ENCODE data around the gene TAF4B. TPM values are rescaled to one million over a fixed set of nuclear protein-coding genes. Genes with fewer than 3 reads are reported as not detected.

TAF4B gene
- total RNA-seq, 1 experiment from 2014 or later = 8.3 TPM

- Histone ChIP-seq H3F3A (ENCODE audit: low read length, unreplicated experiment) (no peaks in the 10 kb centered on the region), H3K4me3 (ENCODE audit: low read length) (no peak overlapping the region), H3K36me3 (ENCODE audit: low read depth, low read length) (no peaks in the 10 kb centered on the region), H2AFZ (ENCODE audit: low read length) (no peak overlapping the region), H3K9ac (ENCODE audit: low read length) (no peak overlapping the region), H3K27me3 (ENCODE audit: low read length) (peaks cover 18% of the 10 kb centered on the region; the same call in 1 of the 2 replicates), H4K20me1 (ENCODE audit: low read length) (no peaks in the 10 kb centered on the region), H3K27ac (ENCODE audit: low read length) (no peak overlapping the region), H3K9me2 (replicated peaks; ENCODE audit: low read length) (no peaks in the 10 kb centered on the region), H3K9me3 (ENCODE audit: low read length) (no peaks in the 10 kb centered on the region), H3K79me2 (ENCODE audit: low read length) (no peaks in the 10 kb centered on the region), H3K4me1 (ENCODE audit: insufficient read depth, low read length) (no peaks in the 10 kb centered on the region), H3K4me2 (ENCODE audit: low read length) (no peak overlapping the region)
- DNase-seq (no peak), ATAC-seq (no peak)
- no TSS peak for BruUV-seq (replicated peaks)
- TF ChIP-seq EZH2phosphoT487 (IDR thresholded peaks at IDR 0.05; ENCODE audit: borderline replicate concordance, low read length) (no peak), EZH2 (IDR thresholded peaks at IDR 0.05; ENCODE audit: low read length, unreplicated experiment) (no peak)
- intact Hi-C loops (cut with micrococcal nuclease) = no loop called here
- POLR2A ChIA-PET (ENCODE audit: unreplicated experiment) = no interaction called here
- CTCF ChIA-PET = no interaction called here
These were observed 17.3 kb upstream of the TAF4B start for GRCh38 chr18:26208977-26209376.

GRCh38 chr18:26210147-26210546, 16.1 kb upstream of the TAF4B start:
- no peaks in the 10 kb centered on the region for H4K20me1 ChIP-seq (ENCODE audit: low read length)
- H3K79me2 ChIP-seq (ENCODE audit: low read length) = no peaks in the 10 kb centered on the region
- no peak overlapping the region for H3K27ac ChIP-seq (ENCODE audit: low read length)
- no peaks in the 10 kb centered on the region for H3F3A ChIP-seq (ENCODE audit: low read length, unreplicated experiment)
- POLR2A ChIA-PET (ENCODE audit: unreplicated experiment) = no interaction called here
- no peak for TF ChIP-seq CTCF (conservative IDR thresholded peaks at IDR 0.05; ENCODE audit: low read depth, low read length)
- no peak for TF ChIP-seq EZH2 (IDR thresholded peaks at IDR 0.05; ENCODE audit: low read length, unreplicated experiment)
- no peak for TF ChIP-seq EZH2phosphoT487 (IDR thresholded peaks at IDR 0.05; ENCODE audit: borderline replicate concordance, low read length)
- no peak overlapping the region for H3K9ac ChIP-seq (ENCODE audit: low read length)
- CTCF ChIA-PET = no interaction called here
- no peaks in the 10 kb centered on the region for H3K36me3 ChIP-seq (ENCODE audit: low read depth, low read length)
- H3K9me3 ChIP-seq (ENCODE audit: low read length) = no peaks in the 10 kb centered on the region
- H3K9me2 ChIP-seq (replicated peaks; ENCODE audit: low read length) = no peaks in the 10 kb centered on the region
- intact Hi-C loops (cut with micrococcal nuclease) = no loop called here
- no peak overlapping the region for H3K4me2 ChIP-seq (ENCODE audit: low read length)
- BruUV-seq (replicated peaks) = no TSS peak
- ATAC-seq (no peak), DNase-seq (no peak)
- no peak overlapping the region for H3K4me3 ChIP-seq (ENCODE audit: low read length)
- H3K27me3 ChIP-seq (ENCODE audit: low read length) = peaks cover 15% of the 10 kb centered on the region; the same call in 1 of the 2 replicates
- no peak overlapping the region for H2AFZ ChIP-seq (ENCODE audit: low read length)
- no peaks in the 10 kb centered on the region for H3K4me1 ChIP-seq (ENCODE audit: insufficient read depth, low read length)

- Histone ChIP-seq H3K27ac (ENCODE audit: low read length) (no peak overlapping the region), H2AFZ (ENCODE audit: low read length) (no peak overlapping the region), H3F3A (ENCODE audit: low read length, unreplicated experiment) (no peaks in the 10 kb centered on the region), H3K9me2 (replicated peaks; ENCODE audit: low read length) (no peaks in the 10 kb centered on the region), H3K9ac (ENCODE audit: low read length) (no peak overlapping the region), H3K4me2 (ENCODE audit: low read length) (no peak overlapping the region), H3K27me3 (ENCODE audit: low read length) (no peaks in the 10 kb centered on the region), H3K36me3 (ENCODE audit: low read depth, low read length) (no peaks in the 10 kb centered on the region), H3K9me3 (ENCODE audit: low read length) (no peaks in the 10 kb centered on the region), H3K4me1 (ENCODE audit: insufficient read depth, low read length) (no peaks in the 10 kb centered on the region), H4K20me1 (ENCODE audit: low read length) (no peaks in the 10 kb centered on the region), H3K4me3 (ENCODE audit: low read length) (no peak overlapping the region), H3K79me2 (ENCODE audit: low read length) (no peaks in the 10 kb centered on the region)
- ChIA-PET POLR2A (ENCODE audit: unreplicated experiment) (no interaction called here), CTCF (no interaction called here)
- DNase-seq (no peak), ATAC-seq (no peak)
- intact Hi-C loops (cut with micrococcal nuclease) = no loop called here
- TF ChIP-seq EZH2 (IDR thresholded peaks at IDR 0.05; ENCODE audit: low read length, unreplicated experiment) = no peak
- no peak for TF ChIP-seq EZH2phosphoT487 (IDR thresholded peaks at IDR 0.05; ENCODE audit: borderline replicate concordance, low read length)
- no peak for TF ChIP-seq CTCF (conservative IDR thresholded peaks at IDR 0.05; ENCODE audit: low read depth, low read length)
- no TSS peak for BruUV-seq (replicated peaks)
These were observed 10.8 kb upstream of the TAF4B start for GRCh38 chr18:26215247-26215970.

Measured in PC-3 (cell line).